Suprapubic skin (tissue), 4 donors: ENCODE data around the gene THOC2. TPM values are rescaled to one million over a fixed set of nuclear protein-coding genes. Genes with fewer than 3 reads are reported as not detected.
"Not testable (repeated sequence)": the region's sequence is repeated elsewhere in the genome, so short reads cannot be mapped to it uniquely, and the experiment has no call there.

Experiments
- DNase-seq, 2 donors: peaks; one replicate each; pipeline ENCODE4 v3.0.0-alpha.2; 2019; ENCODE audit warnings: low spot score in 2 of 2
- H3K27ac ChIP-seq: fragments of 200-600 bp; sonication (generic); one replicate; pipeline ENCODE4 v1.5.1; 2019
- H3K27me3 ChIP-seq: fragments of 200-600 bp; sonication (generic); one replicate; pipeline ENCODE4 v1.5.1; 2019
- H3K36me3 ChIP-seq: fragments of 200-600 bp; sonication (generic); one replicate; pipeline ENCODE4 v1.5.1; 2019
- H3K4me1 ChIP-seq: fragments of 200-600 bp; sonication (generic); one replicate; pipeline ENCODE4 v1.5.1; 2019
- H3K4me3 ChIP-seq: fragments of 200-600 bp; sonication (generic); one replicate; pipeline ENCODE4 v1.5.1; 2019; ENCODE audit warnings: mild to moderate bottlenecking
- H3K9me3 ChIP-seq: fragments of 200-600 bp; sonication (generic); one replicate; pipeline ENCODE4 v1.5.1; 2019
- CTCF ChIP-seq, 2 donors: fragments of 200-600 bp in 1 of 2; fragments of 450-650 bp in 1 of 2; sonication (generic) in 1 of 2; IDR thresholded peaks; one replicate each; pipeline ENCODE4 v1.5.1; 2016 to 2019; ENCODE audit warnings: antibody characterized with exemption in 2 of 2, mild to moderate bottlenecking in 1 of 2, moderate library complexity in 1 of 2
- EP300 ChIP-seq: sonication (generic); formaldehyde crosslinking; IDR thresholded peaks from one replicate; pipeline ENCODE4 v1.6.1; 2017; ENCODE audit warnings: antibody characterized with exemption
- POLR2A ChIP-seq, 2 donors: fragments of 450-650 bp; IDR thresholded peaks; one replicate each; pipeline ENCODE4 v1.6.1; 2017; ENCODE audit warnings: antibody characterized with exemption in 2 of 2, mild to moderate bottlenecking in 2 of 2, moderate library complexity in 2 of 2
- POLR2AphosphoS5 ChIP-seq, 3 donors: sonication (generic); formaldehyde crosslinking; IDR thresholded peaks; one replicate each; pipeline ENCODE4 v1.6.1; 2017; ENCODE audit warnings: antibody characterized with exemption in 3 of 3
- WGBS: methylation state at CpG from one replicate; pipeline ENCODE4 v1.1.5; 2018; 5-methylcytosine and 5-hydroxymethylcytosine counted together
- total RNA-seq, 4 donors: library from RNA; depleted of rRNA; stranded (reverse); fragments of >200 nt; gene quantifications; one replicate each; pipeline ENCODE4 v1.1.0, GENCODE V29; 2016

THOC2 gene
- total RNA-seq, 4 donors from 2014 or later = 61.6 to 184 (median 71.1) TPM

- WGBS = 41% methylated on average over 16 of the region's 16 CpGs
- no peak for DNase-seq
- H3K36me3 ChIP-seq = no peaks in the 10 kb centered on the region
- peak overlapping the region; percentile 73 for H3K4me3 ChIP-seq
- H3K9me3 ChIP-seq = no peaks in the 10 kb centered on the region
- TF ChIP-seq EP300 (no peak), POLR2A (IDR thresholded peaks at IDR 0.05) (no peak), CTCF (IDR thresholded peaks at IDR 0.05) (no peak), POLR2AphosphoS5 (IDR thresholded peaks at IDR 0.05) (no peak)
- peaks cover 16% of the 10 kb centered on the region for H3K4me1 ChIP-seq
- H3K27ac ChIP-seq = peak overlapping the region; percentile 89
- no peaks in the 10 kb centered on the region for H3K27me3 ChIP-seq
Measured at GRCh38 chrX:123731258-123731986, 1.4 kb downstream of the THOC2 start.

- WGBS = 56% methylated on average over 3 of the region's 3 CpGs
- Histone ChIP-seq H3K4me1 (peaks cover 16% of the 10 kb centered on the region), H3K36me3 (no peaks in the 10 kb centered on the region), H3K27me3 (no peaks in the 10 kb centered on the region), H3K27ac (no peak overlapping the region), H3K9me3 (no peaks in the 10 kb centered on the region), H3K4me3 (no peak overlapping the region)
- no peak for DNase-seq
- TF ChIP-seq EP300 (no peak), CTCF (IDR thresholded peaks at IDR 0.05) (no peak), POLR2A (IDR thresholded peaks at IDR 0.05) (no peak), POLR2AphosphoS5 (IDR thresholded peaks at IDR 0.05) (no peak)
Measured at GRCh38 chrX:123728554-123728953, 4.3 kb downstream of the THOC2 start.

GRCh38 chrX:123728016-123728415 lies 4.8 kb downstream of the THOC2 start:
- Histone ChIP-seq H3K27me3 (no peaks in the 10 kb centered on the region), H3K4me1 (peaks cover 16% of the 10 kb centered on the region), H3K27ac (no peak overlapping the region), H3K36me3 (no peaks in the 10 kb centered on the region), H3K9me3 (no peaks in the 10 kb centered on the region), H3K4me3 (no peak overlapping the region)
- 51% methylated on average over 3 of the region's 3 CpGs for WGBS
- TF ChIP-seq POLR2AphosphoS5 (IDR thresholded peaks at IDR 0.05) (no peak), CTCF (IDR thresholded peaks at IDR 0.05) (no peak), EP300 (no peak), POLR2A (IDR thresholded peaks at IDR 0.05) (no peak)
- no peak for DNase-seq

- DNase-seq, H3K27me3 ChIP-seq, H3K4me1 ChIP-seq, H3K36me3 ChIP-seq, H3K9me3 ChIP-seq, H3K4me3 ChIP-seq, H3K27ac ChIP-seq: not testable (repeated sequence)
- 95% methylated on average over 1 of the region's 1 CpG for WGBS
Measured at GRCh38 chrX:123722193-123722592, 10.7 kb downstream of the THOC2 start.

GRCh38 chrX:123720486-123720885 lies 12.4 kb downstream of the THOC2 start:
- H3K4me3 ChIP-seq = no peak overlapping the region
- H3K27ac ChIP-seq = no peak overlapping the region
- TF ChIP-seq EP300 = no peak
- no peak for TF ChIP-seq POLR2AphosphoS5 (IDR thresholded peaks at IDR 0.05)
- TF ChIP-seq POLR2A (IDR thresholded peaks at IDR 0.05) = no peak
- no peak for TF ChIP-seq CTCF (IDR thresholded peaks at IDR 0.05)
- H3K9me3 ChIP-seq = no peaks in the 10 kb centered on the region
- no peaks in the 10 kb centered on the region for H3K36me3 ChIP-seq
- DNase-seq = no peak
- H3K27me3 ChIP-seq = no peaks in the 10 kb centered on the region
- H3K4me1 ChIP-seq = no peaks in the 10 kb centered on the region
- WGBS = 45% methylated on average over 2 of the region's 2 CpGs

GRCh38 chrX:123713841-123714240 lies 19.0 kb downstream of the THOC2 start:
- Histone ChIP-seq H3K4me1 (no peaks in the 10 kb centered on the region), H3K4me3 (no peak overlapping the region), H3K27ac (no peak overlapping the region), H3K9me3 (no peaks in the 10 kb centered on the region), H3K36me3 (no peaks in the 10 kb centered on the region), H3K27me3 (no peaks in the 10 kb centered on the region)
- DNase-seq = no peak
- TF ChIP-seq POLR2AphosphoS5 (IDR thresholded peaks at IDR 0.05) = no peak
- no peak for TF ChIP-seq EP300
- TF ChIP-seq CTCF (IDR thresholded peaks at IDR 0.05) = no peak
- TF ChIP-seq POLR2A (IDR thresholded peaks at IDR 0.05) = no peak
